Measurements from ENCODE around the gene LPCAT1.

DNA sequence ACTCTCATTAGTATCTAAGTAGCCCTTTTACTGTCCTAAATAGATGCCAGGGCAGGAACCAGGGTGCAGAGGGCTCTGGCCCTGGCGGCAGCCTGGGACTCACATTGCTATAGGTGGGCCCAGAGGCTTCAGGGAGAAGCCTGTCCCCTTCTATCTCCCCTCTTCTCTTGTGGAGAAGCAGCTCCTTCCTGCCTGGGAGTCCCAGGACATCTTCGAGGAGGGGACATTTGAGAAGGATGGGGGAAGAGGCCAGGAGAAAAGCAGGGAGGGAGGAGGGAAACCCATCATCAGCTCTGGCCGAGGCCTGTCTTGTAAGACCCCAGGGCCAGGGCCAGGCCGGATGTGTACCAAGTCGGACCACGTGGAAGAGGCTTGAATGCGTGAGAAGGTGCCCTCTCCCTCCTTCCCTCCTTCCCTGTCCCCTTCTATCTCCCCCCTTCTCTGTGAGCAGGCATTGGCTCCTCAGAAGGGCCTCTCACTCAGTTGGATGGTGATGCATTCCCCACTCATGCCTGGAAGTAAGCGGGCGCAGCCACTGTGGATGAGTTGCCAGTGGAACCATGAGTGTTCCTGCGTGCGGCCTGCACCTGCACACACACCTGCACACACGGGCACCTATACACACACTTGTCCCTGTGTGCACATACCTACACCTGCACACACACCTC, 20.7 kb upstream of the LPCAT1 start:
- TF ChIP-seq CTCF (IDR thresholded peaks at IDR 0.05) (no peak), POLR2A (IDR thresholded peaks at IDR 0.05) (no peak), EP300 (IDR thresholded peaks at IDR 0.05) (no peak)

All from tibial nerve (tissue), 4 donors.